ENCODE data around the gene SULT1B1. TPM values are rescaled to one million over a fixed set of nuclear protein-coding genes. Genes with fewer than 3 reads are reported as not detected.
A peak's percentile ranks its signal among the peaks of the same experiment; 100 is the strongest.
"Not testable (repeated sequence)": the region's sequence is repeated elsewhere in the genome, so short reads cannot be mapped to it uniquely, and the experiment has no call there.

SULT1B1 gene
- total RNA-seq, 1 donor from 2014 or later, result 0.26 TPM

- H3K4me3 Mint-ChIP-seq; DNase-seq (ENCODE audit: low spot score); H3K27me3 Mint-ChIP-seq (ENCODE audit: insufficient read depth); H3K36me3 Mint-ChIP-seq (ENCODE audit: low read depth); intact Hi-C loops (cut with micrococcal nuclease); H3K9me3 Mint-ChIP-seq; H3K27ac Mint-ChIP-seq: not testable (repeated sequence)
- peaks cover 16% of the 10 kb centered on the region for H3K4me1 Mint-ChIP-seq (ENCODE audit: low read depth)
These were observed 8.1 kb upstream of the SULT1B1 start for GRCh38 chr4:69768554-69768953.

- intact Hi-C loops (cut with micrococcal nuclease), result no loop called here
- H3K4me1 Mint-ChIP-seq (ENCODE audit: low read depth), result peaks cover 29% of the 10 kb centered on the region
- H3K27me3 Mint-ChIP-seq (ENCODE audit: insufficient read depth), result no peaks in the 10 kb centered on the region
- DNase-seq (ENCODE audit: low spot score), result no peak
- no peak overlapping the region for H3K27ac Mint-ChIP-seq
- no peaks in the 10 kb centered on the region for H3K9me3 Mint-ChIP-seq
- no peak overlapping the region for H3K4me3 Mint-ChIP-seq
- peaks cover 2% of the 10 kb centered on the region for H3K36me3 Mint-ChIP-seq (ENCODE audit: low read depth)
These were observed 5.3 kb upstream of the SULT1B1 start for GRCh38 chr4:69765751-69766150.

GRCh38 chr4:69764311-69764710 is 3.9 kb upstream of the SULT1B1 start:
- H3K36me3 Mint-ChIP-seq (ENCODE audit: low read depth), result peaks cover 3% of the 10 kb centered on the region
- peaks cover 41% of the 10 kb centered on the region for H3K4me1 Mint-ChIP-seq (ENCODE audit: low read depth)
- intact Hi-C loops (cut with micrococcal nuclease), result no loop called here
- H3K27ac Mint-ChIP-seq, result no peak overlapping the region
- H3K9me3 Mint-ChIP-seq, result no peaks in the 10 kb centered on the region
- no peak overlapping the region for H3K4me3 Mint-ChIP-seq
- no peaks in the 10 kb centered on the region for H3K27me3 Mint-ChIP-seq (ENCODE audit: insufficient read depth)
- no peak for DNase-seq (ENCODE audit: low spot score)

GRCh38 chr4:69763233-69763632 is 2.8 kb upstream of the SULT1B1 start:
- DNase-seq (ENCODE audit: low spot score), result no peak
- Mint-ChIP-seq H3K9me3 (no peaks in the 10 kb centered on the region), H3K4me3 (no peak overlapping the region), H3K4me1 (ENCODE audit: low read depth) (peaks cover 46% of the 10 kb centered on the region), H3K36me3 (ENCODE audit: low read depth) (peaks cover 5% of the 10 kb centered on the region), H3K27ac (no peak overlapping the region), H3K27me3 (ENCODE audit: insufficient read depth) (no peaks in the 10 kb centered on the region)
- intact Hi-C loops (cut with micrococcal nuclease), result no loop called here

GRCh38 chr4:69759189-69759604 is 1.2 kb downstream of the SULT1B1 start:
- DNase-seq (ENCODE audit: low spot score), result no peak
- intact Hi-C loops (cut with micrococcal nuclease), result no loop called here
- H3K9me3 Mint-ChIP-seq, result no peaks in the 10 kb centered on the region
- H3K27me3 Mint-ChIP-seq (ENCODE audit: insufficient read depth), result peaks cover 4% of the 10 kb centered on the region
- peak overlapping the region; percentile 76 for H3K4me3 Mint-ChIP-seq
- H3K36me3 Mint-ChIP-seq (ENCODE audit: low read depth), result peaks cover 3% of the 10 kb centered on the region
- H3K27ac Mint-ChIP-seq, result peak overlapping the region; percentile 70
- H3K4me1 Mint-ChIP-seq (ENCODE audit: low read depth), result peaks cover 42% of the 10 kb centered on the region

GRCh38 chr4:69757464-69757863 is 3.0 kb downstream of the SULT1B1 start:
- Mint-ChIP-seq H3K27ac (no peak overlapping the region), H3K36me3 (ENCODE audit: low read depth) (peaks cover 3% of the 10 kb centered on the region), H3K4me3 (no peak overlapping the region), H3K27me3 (ENCODE audit: insufficient read depth) (peaks cover 4% of the 10 kb centered on the region), H3K4me1 (ENCODE audit: low read depth) (peaks cover 29% of the 10 kb centered on the region), H3K9me3 (no peaks in the 10 kb centered on the region)
- intact Hi-C loops (cut with micrococcal nuclease), result no loop called here
- no peak for DNase-seq (ENCODE audit: low spot score)

GRCh38 chr4:69754926-69755580 is 5.4 kb downstream of the SULT1B1 start:
- Mint-ChIP-seq H3K4me1 (ENCODE audit: low read depth) (peaks cover 17% of the 10 kb centered on the region), H3K4me3 (no peak overlapping the region), H3K27me3 (ENCODE audit: insufficient read depth) (peaks cover 4% of the 10 kb centered on the region), H3K27ac (no peak overlapping the region), H3K9me3 (no peaks in the 10 kb centered on the region), H3K36me3 (ENCODE audit: low read depth) (peaks cover 3% of the 10 kb centered on the region)
- no peak for DNase-seq (ENCODE audit: low spot score)
- intact Hi-C loops (cut with micrococcal nuclease), result no loop called here

GRCh38 chr4:69753686-69754085 is 6.7 kb downstream of the SULT1B1 start:
- no peak for DNase-seq (ENCODE audit: low spot score)

GRCh38 chr4:69750346-69750745 is 10.1 kb downstream of the SULT1B1 start:
- Mint-ChIP-seq H3K27ac (no peak overlapping the region), H3K36me3 (ENCODE audit: low read depth) (no peaks in the 10 kb centered on the region), H3K4me3 (no peak overlapping the region), H3K9me3 (peaks cover 10% of the 10 kb centered on the region), H3K27me3 (ENCODE audit: insufficient read depth) (peaks cover 2% of the 10 kb centered on the region), H3K4me1 (ENCODE audit: low read depth) (no peaks in the 10 kb centered on the region)
- DNase-seq (ENCODE audit: low spot score), result no peak
- intact Hi-C loops (cut with micrococcal nuclease), result no loop called here

More at GRCh38 chr4:69753686-69754085, 6.7 kb downstream of the SULT1B1 start:
- H3K27ac Mint-ChIP-seq, result no peak overlapping the region
- no peaks in the 10 kb centered on the region for H3K36me3 Mint-ChIP-seq (ENCODE audit: low read depth)
- H3K4me3 Mint-ChIP-seq, result no peak overlapping the region
- intact Hi-C loops (cut with micrococcal nuclease), result no loop called here
- peaks cover 4% of the 10 kb centered on the region for H3K27me3 Mint-ChIP-seq (ENCODE audit: insufficient read depth)
- peaks cover 6% of the 10 kb centered on the region for H3K4me1 Mint-ChIP-seq (ENCODE audit: low read depth)
- H3K9me3 Mint-ChIP-seq, result no peaks in the 10 kb centered on the region

- intact Hi-C loops (cut with micrococcal nuclease), result no loop called here
- H3K4me3 Mint-ChIP-seq, result no peak overlapping the region
These were observed 10.6 kb downstream of the SULT1B1 start for GRCh38 chr4:69749771-69750170.

GRCh38 chr4:69748173-69748572 is 12.2 kb downstream of the SULT1B1 start:
- Mint-ChIP-seq H3K9me3 (peaks cover 15% of the 10 kb centered on the region), H3K27me3 (ENCODE audit: insufficient read depth) (no peaks in the 10 kb centered on the region), H3K36me3 (ENCODE audit: low read depth) (no peaks in the 10 kb centered on the region), H3K27ac (no peak overlapping the region), H3K4me1 (ENCODE audit: low read depth) (no peaks in the 10 kb centered on the region), H3K4me3 (no peak overlapping the region)
- DNase-seq (ENCODE audit: low spot score), result no peak
- intact Hi-C loops (cut with micrococcal nuclease), result no loop called here

More at GRCh38 chr4:69749771-69750170, 10.6 kb downstream of the SULT1B1 start:
- no peaks in the 10 kb centered on the region for H3K36me3 Mint-ChIP-seq (ENCODE audit: low read depth)
- H3K9me3 Mint-ChIP-seq, result peaks cover 11% of the 10 kb centered on the region
- no peak for DNase-seq (ENCODE audit: low spot score)
- H3K27ac Mint-ChIP-seq, result no peak overlapping the region
- H3K4me1 Mint-ChIP-seq (ENCODE audit: low read depth), result no peaks in the 10 kb centered on the region
- no peaks in the 10 kb centered on the region for H3K27me3 Mint-ChIP-seq (ENCODE audit: insufficient read depth)

- DNase-seq (ENCODE audit: low spot score), result no peak
- H3K36me3 Mint-ChIP-seq (ENCODE audit: low read depth), result no peaks in the 10 kb centered on the region
- H3K4me3 Mint-ChIP-seq, result no peak overlapping the region
These were observed 16.3 kb downstream of the SULT1B1 start for GRCh38 chr4:69744157-69744478.

GRCh38 chr4:69743476-69744156 is 16.8 kb downstream of the SULT1B1 start:
- H3K4me3 Mint-ChIP-seq, result no peak overlapping the region
- H3K9me3 Mint-ChIP-seq, result peaks cover 15% of the 10 kb centered on the region
- no peaks in the 10 kb centered on the region for H3K4me1 Mint-ChIP-seq (ENCODE audit: low read depth)
- H3K36me3 Mint-ChIP-seq (ENCODE audit: low read depth), result no peaks in the 10 kb centered on the region
- intact Hi-C loops (cut with micrococcal nuclease), result no loop called here
- DNase-seq (ENCODE audit: low spot score), result no peak
- H3K27ac Mint-ChIP-seq, result no peak overlapping the region
- no peaks in the 10 kb centered on the region for H3K27me3 Mint-ChIP-seq (ENCODE audit: insufficient read depth)

More at GRCh38 chr4:69744157-69744478, 16.3 kb downstream of the SULT1B1 start:
- no peak overlapping the region for H3K27ac Mint-ChIP-seq
- peaks cover 15% of the 10 kb centered on the region for H3K9me3 Mint-ChIP-seq
- intact Hi-C loops (cut with micrococcal nuclease), result no loop called here
- no peaks in the 10 kb centered on the region for H3K4me1 Mint-ChIP-seq (ENCODE audit: low read depth)
- no peaks in the 10 kb centered on the region for H3K27me3 Mint-ChIP-seq (ENCODE audit: insufficient read depth)

All from activated T-helper 1 cell treated with anti-CD3 and anti-CD28 coated beads, Interleukin-12 subunit alpha, Interleukin-12 subunit beta, Interleukin-2, Interleukin-4 antibody, amounts not matched to agents 30 ng/mL and 10 ng/mL and 1 ng/mL, durations not matched to agents 14 hours and 24 hours and 36 hours (primary cell).